Measurements from ENCODE around the gene CEP135.

DNA sequence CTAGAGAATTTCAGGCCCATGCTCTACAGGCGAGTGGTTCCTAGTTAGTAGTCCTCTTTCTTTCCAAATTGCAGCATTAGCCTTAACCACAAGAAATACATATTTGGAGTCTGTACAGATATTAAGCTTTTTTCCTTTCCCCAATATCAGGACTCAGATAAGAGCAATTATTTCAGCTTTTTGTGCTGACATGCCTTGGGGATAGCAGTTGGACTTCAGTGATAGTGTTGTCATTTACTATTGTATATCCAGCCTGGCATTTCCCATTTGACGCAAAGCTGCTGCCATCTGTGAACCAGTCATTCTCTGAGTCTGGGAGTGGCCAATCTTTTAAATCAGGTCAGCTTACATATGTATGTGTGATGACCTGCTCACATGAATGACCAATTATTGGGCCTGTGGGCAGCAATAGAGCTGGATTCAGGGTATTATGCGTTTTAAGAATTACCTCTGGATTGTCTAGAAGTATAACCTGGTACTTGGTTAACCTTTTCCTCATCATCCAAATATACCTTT is 6.8 kb upstream of the CEP135 start:
- TF ChIP-seq EZH2 (IDR thresholded peaks at IDR 0.05) (no peak), POLR2AphosphoS5 (IDR thresholded peaks at IDR 0.05; ENCODE audit: borderline replicate concordance, low read depth, low read length) (no peak), FOXP2 (optimal IDR thresholded peaks at IDR 0.05; ENCODE audit: control extremely low read depth, extremely low read length, insufficient read depth) (no peak)
